Memory B cell (primary cell): ENCODE measurements around the gene TMEM212.

ENCODE experiments used
- ATAC-seq: fragments of 150-1000 bp; cut with Tn5 transposase; 2 replicates; pipeline ENCODE4 v1.10.0; 2021; ENCODE audit warnings: low read depth, mild to moderate bottlenecking, moderate library complexity
- DNase-seq, 2 donors: peaks; one replicate each; pipeline ENCODE4 v3.0.0; 2022; ENCODE audit warnings: low spot score in 2 of 2
- H3K27ac Mint-ChIP-seq: one replicate; pipeline ENCODE4 v1.8.0; 2022; ENCODE audit warnings: mild to moderate bottlenecking, moderate library complexity, mixed read lengths
- H3K27me3 Mint-ChIP-seq: one replicate; pipeline ENCODE4 v1.8.0; 2022; ENCODE audit warnings: mixed read lengths
- H3K36me3 Mint-ChIP-seq: one replicate; pipeline ENCODE4 v1.8.0; 2022; ENCODE audit warnings: mild to moderate bottlenecking, mixed read lengths
- H3K4me1 Mint-ChIP-seq: one replicate; pipeline ENCODE4 v1.8.0; 2022; ENCODE audit warnings: mixed read lengths
- H3K4me3 Mint-ChIP-seq: one replicate; pipeline ENCODE4 v1.8.0; 2022; ENCODE audit warnings: mild to moderate bottlenecking, moderate library complexity, mixed read lengths
- H3K9me3 Mint-ChIP-seq: one replicate; pipeline ENCODE4 v1.8.0; 2022; ENCODE audit warnings: mixed read lengths

The TMEM212 gene

GRCh38 chr3:171822431-171823106 is 20.6 kb upstream of the TMEM212 start:
- no peak overlapping the region for H3K4me3 Mint-ChIP-seq
- H3K27ac Mint-ChIP-seq = no peak overlapping the region
- no peaks in the 10 kb centered on the region for H3K27me3 Mint-ChIP-seq
- DNase-seq = no peak
- no peaks in the 10 kb centered on the region for H3K4me1 Mint-ChIP-seq
- peaks cover 2% of the 10 kb centered on the region for H3K9me3 Mint-ChIP-seq
- no peaks in the 10 kb centered on the region for H3K36me3 Mint-ChIP-seq
- ATAC-seq = no peak

DNA sequence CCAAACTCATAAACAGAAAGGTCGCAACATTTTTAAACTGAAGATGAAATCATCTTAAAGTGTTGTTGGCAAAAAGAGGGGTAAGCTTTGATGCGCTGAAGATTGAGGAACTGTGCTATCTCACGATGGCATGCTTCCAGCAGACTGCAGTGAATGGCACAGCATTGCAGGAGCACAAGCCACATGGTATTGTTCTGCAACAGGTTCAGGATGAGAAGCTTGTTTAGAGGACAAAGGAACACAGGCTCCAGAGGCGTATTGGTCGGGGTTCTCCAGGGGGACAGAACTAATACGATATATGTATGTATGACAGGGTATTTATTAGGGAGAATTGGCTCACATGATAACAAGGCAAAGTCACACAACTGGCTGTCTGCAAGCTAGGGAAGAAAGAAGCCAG is 19.0 kb upstream of the TMEM212 start:
- H3K9me3 Mint-ChIP-seq = peaks cover 2% of the 10 kb centered on the region
- H3K27me3 Mint-ChIP-seq = no peaks in the 10 kb centered on the region
- no peaks in the 10 kb centered on the region for H3K4me1 Mint-ChIP-seq
- no peak overlapping the region for H3K4me3 Mint-ChIP-seq
- ATAC-seq = no peak
- DNase-seq = no peak
- no peak overlapping the region for H3K27ac Mint-ChIP-seq
- H3K36me3 Mint-ChIP-seq = no peaks in the 10 kb centered on the region

- no peaks in the 10 kb centered on the region for H3K36me3 Mint-ChIP-seq
- no peaks in the 10 kb centered on the region for H3K4me1 Mint-ChIP-seq
- ATAC-seq = no peak
- H3K4me3 Mint-ChIP-seq = no peak overlapping the region
- H3K9me3 Mint-ChIP-seq = peaks cover 2% of the 10 kb centered on the region
- peaks cover 2% of the 10 kb centered on the region for H3K27me3 Mint-ChIP-seq
- DNase-seq = no peak
- H3K27ac Mint-ChIP-seq = no peak overlapping the region
Measured at GRCh38 chr3:171824824-171825221, 18.3 kb upstream of the TMEM212 start.

DNA sequence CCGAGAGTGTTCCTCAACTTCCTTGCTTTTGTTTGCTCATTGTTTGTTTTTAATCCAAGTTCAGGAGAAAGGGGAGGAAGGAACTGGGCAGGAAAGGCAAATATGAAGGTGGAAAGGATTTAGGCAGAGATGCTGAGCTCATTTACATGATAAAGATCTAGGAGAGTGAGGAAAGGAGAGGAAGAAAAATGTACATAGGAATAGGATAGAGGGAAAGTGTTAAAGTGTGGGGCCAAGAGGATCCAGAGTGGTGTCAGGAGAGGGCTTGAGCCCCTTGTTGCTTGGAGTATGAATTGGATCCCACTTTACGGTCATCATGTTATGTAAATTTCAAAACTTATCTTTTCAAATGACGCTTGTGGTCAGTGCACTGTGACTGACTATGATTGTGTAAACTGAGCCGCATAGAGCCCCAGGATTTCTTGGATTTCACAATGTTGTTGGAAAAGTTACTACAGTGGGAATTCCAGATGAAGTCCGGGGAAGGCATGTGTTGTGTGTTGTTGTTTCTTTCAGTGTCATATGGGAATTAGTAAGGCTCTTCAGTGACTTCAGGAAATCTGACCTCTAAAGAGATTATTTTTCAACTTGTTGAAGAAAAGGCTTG is 17.8 kb upstream of the TMEM212 start:
- H3K36me3 Mint-ChIP-seq = no peaks in the 10 kb centered on the region
- no peak for DNase-seq
- H3K9me3 Mint-ChIP-seq = peaks cover 2% of the 10 kb centered on the region
- peaks cover 2% of the 10 kb centered on the region for H3K27me3 Mint-ChIP-seq
- ATAC-seq = no peak
- H3K4me3 Mint-ChIP-seq = no peak overlapping the region
- H3K27ac Mint-ChIP-seq = no peak overlapping the region
- no peaks in the 10 kb centered on the region for H3K4me1 Mint-ChIP-seq

DNA sequence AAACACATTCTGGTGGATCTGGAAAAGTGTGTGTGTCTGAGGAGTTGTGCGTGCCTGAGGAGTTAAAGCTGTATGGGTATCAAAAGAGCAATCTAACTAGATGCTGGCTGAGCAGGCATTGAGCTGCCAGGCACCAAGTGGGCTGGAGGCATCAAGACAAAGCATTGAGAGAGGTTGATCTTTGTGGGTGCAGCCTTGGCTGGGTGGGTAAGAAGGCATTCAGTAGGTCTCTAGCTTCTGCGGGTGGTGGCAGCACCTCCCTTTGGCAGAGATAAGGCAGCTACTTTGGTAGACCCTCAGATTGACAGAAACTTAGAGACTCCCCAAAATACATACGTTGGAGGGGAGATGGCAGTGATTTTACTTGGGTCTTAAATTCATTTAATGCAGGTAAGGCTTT is 15.8 kb upstream of the TMEM212 start:
- no peak for ATAC-seq
- DNase-seq = no peak
- Mint-ChIP-seq H3K4me3 (no peak overlapping the region), H3K27me3 (peaks cover 2% of the 10 kb centered on the region), H3K4me1 (no peaks in the 10 kb centered on the region), H3K27ac (no peak overlapping the region), H3K9me3 (no peaks in the 10 kb centered on the region), H3K36me3 (no peaks in the 10 kb centered on the region)

- Mint-ChIP-seq H3K27ac (no peak overlapping the region), H3K9me3 (no peaks in the 10 kb centered on the region), H3K4me1 (no peaks in the 10 kb centered on the region), H3K4me3 (no peak overlapping the region), H3K27me3 (peaks cover 2% of the 10 kb centered on the region), H3K36me3 (no peaks in the 10 kb centered on the region)
- DNase-seq (no peak), ATAC-seq (no peak)
Measured at GRCh38 chr3:171827836-171828458, 15.2 kb upstream of the TMEM212 start.

GRCh38 chr3:171828902-171829770 is 14.0 kb upstream of the TMEM212 start:
- H3K27ac Mint-ChIP-seq = no peak overlapping the region
- no peaks in the 10 kb centered on the region for H3K36me3 Mint-ChIP-seq

GRCh38 chr3:171829841-171830517 is 13.2 kb upstream of the TMEM212 start:
- H3K4me3 Mint-ChIP-seq = no peak overlapping the region
- DNase-seq (no peak), ATAC-seq (no peak)
- H3K9me3 Mint-ChIP-seq = no peaks in the 10 kb centered on the region
- no peaks in the 10 kb centered on the region for H3K36me3 Mint-ChIP-seq
- no peak overlapping the region for H3K27ac Mint-ChIP-seq
- H3K27me3 Mint-ChIP-seq = peaks cover 2% of the 10 kb centered on the region
- no peaks in the 10 kb centered on the region for H3K4me1 Mint-ChIP-seq

More at GRCh38 chr3:171828902-171829770, 14.0 kb upstream of the TMEM212 start:
- Mint-ChIP-seq H3K27me3 (peaks cover 2% of the 10 kb centered on the region), H3K4me3 (no peak overlapping the region), H3K9me3 (no peaks in the 10 kb centered on the region), H3K4me1 (no peaks in the 10 kb centered on the region)
- no peak for DNase-seq
- ATAC-seq = no peak

GRCh38 chr3:171830518-171830875 is 12.7 kb upstream of the TMEM212 start:
- no peak for ATAC-seq
- H3K9me3 Mint-ChIP-seq = no peaks in the 10 kb centered on the region
- H3K36me3 Mint-ChIP-seq = no peaks in the 10 kb centered on the region
- H3K4me3 Mint-ChIP-seq = no peak overlapping the region
- no peaks in the 10 kb centered on the region for H3K4me1 Mint-ChIP-seq
- H3K27me3 Mint-ChIP-seq = peaks cover 2% of the 10 kb centered on the region
- no peak for DNase-seq
- H3K27ac Mint-ChIP-seq = no peak overlapping the region

GRCh38 chr3:171831936-171832335 is 11.2 kb upstream of the TMEM212 start:
- Mint-ChIP-seq H3K4me3 (no peak overlapping the region), H3K9me3 (no peaks in the 10 kb centered on the region), H3K4me1 (no peaks in the 10 kb centered on the region), H3K27ac (no peak overlapping the region), H3K27me3 (peaks cover 3% of the 10 kb centered on the region), H3K36me3 (no peaks in the 10 kb centered on the region)
- DNase-seq = no peak
- no peak for ATAC-seq

DNA sequence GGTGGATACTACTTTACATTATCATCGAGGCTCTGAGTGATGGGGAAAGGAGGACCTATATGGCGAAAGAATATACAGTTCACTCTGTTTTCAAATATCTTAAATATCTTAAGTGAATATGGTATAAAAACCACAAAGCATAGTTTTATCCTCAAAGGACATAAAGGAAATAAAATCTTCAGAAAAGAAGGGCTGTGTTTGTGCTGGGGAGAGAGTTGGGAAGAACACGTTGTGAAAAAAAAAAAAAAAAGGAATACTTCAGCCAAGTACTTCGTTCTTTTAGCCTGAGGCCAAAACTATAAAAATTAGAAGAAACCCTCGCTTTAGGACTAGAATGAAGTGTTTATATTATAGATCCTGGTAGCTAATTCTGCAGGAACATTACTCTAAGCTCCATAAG is 10.2 kb upstream of the TMEM212 start:
- Mint-ChIP-seq H3K27me3 (peaks cover 3% of the 10 kb centered on the region), H3K4me3 (no peak overlapping the region), H3K27ac (no peak overlapping the region), H3K4me1 (peaks cover under 1% of the 10 kb centered on the region), H3K36me3 (no peaks in the 10 kb centered on the region), H3K9me3 (no peaks in the 10 kb centered on the region)
- ATAC-seq (no peak), DNase-seq (no peak)

- Mint-ChIP-seq H3K27ac (no peak overlapping the region), H3K36me3 (no peaks in the 10 kb centered on the region), H3K9me3 (no peaks in the 10 kb centered on the region), H3K4me3 (no peak overlapping the region), H3K27me3 (peaks cover 5% of the 10 kb centered on the region), H3K4me1 (peaks cover 4% of the 10 kb centered on the region)
- ATAC-seq (no peak), DNase-seq (no peak)
Measured at GRCh38 chr3:171833789-171834460, 9.2 kb upstream of the TMEM212 start.

DNA sequence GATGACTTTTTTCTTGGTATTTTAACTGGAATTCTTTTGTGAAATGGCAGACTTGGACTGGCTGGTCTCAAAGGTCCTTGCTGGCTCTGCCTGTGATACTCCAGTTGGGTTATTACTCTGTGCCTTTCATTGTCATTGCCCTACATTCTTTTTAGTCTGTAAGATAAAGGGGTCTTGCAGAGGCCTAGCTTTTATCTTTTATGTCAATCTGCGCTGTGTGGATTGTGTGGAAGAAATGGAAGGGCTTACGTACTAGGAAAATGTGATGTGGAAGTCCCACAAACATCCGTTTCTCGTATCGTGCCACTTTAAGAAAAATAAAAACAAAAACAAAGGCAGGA is 8.7 kb upstream of the TMEM212 start:
- Mint-ChIP-seq H3K4me1 (peaks cover 4% of the 10 kb centered on the region), H3K9me3 (no peaks in the 10 kb centered on the region), H3K27ac (no peak overlapping the region), H3K4me3 (no peak overlapping the region), H3K36me3 (no peaks in the 10 kb centered on the region), H3K27me3 (peaks cover 5% of the 10 kb centered on the region)
- DNase-seq (no peak), ATAC-seq (no peak)
